Neutrophil (primary cell): Measurements from ENCODE around the gene TECPR1.

ENCODE experiments used
- H3K27ac ChIP-seq: fragments of 200-600 bp; sonication (generic); 2 replicates; pipeline ENCODE4 v1.5.1; 2016; ENCODE audit warnings: mild to moderate bottlenecking, moderate library complexity
- H3K27me3 ChIP-seq: fragments of 200-600 bp; sonication (generic); 2 replicates; pipeline ENCODE4 v1.6.0; 2016; ENCODE audit warnings: mild to moderate bottlenecking
- H3K36me3 ChIP-seq: fragments of 200-600 bp; sonication (generic); 2 replicates; pipeline ENCODE4 v1.5.1; 2017
- H3K4me1 ChIP-seq, 2 experiments: fragments of 200-600 bp in 1 of 2; sonication (generic) in 1 of 2; 1 replicate in 1 of 2; 2 replicates in 1 of 2; pipeline versions ENCODE4 v1.5.1 to v1.6.1; 2013 to 2016; ENCODE audit warnings: low read depth in 1 of 2, low read length in 1 of 2, mild to moderate bottlenecking in 1 of 2, moderate library complexity in 1 of 2; ENCODE audit not compliant: control insufficient read depth in 1 of 2, insufficient read depth in 1 of 2
- H3K4me3 ChIP-seq, 2 experiments: fragments of 200-600 bp in 1 of 2; sonication (generic) in 1 of 2; 1 replicate in 1 of 2; 2 replicates in 1 of 2; pipeline ENCODE4 v1.5.1; 2013 to 2016; ENCODE audit warnings: low read depth in 1 of 2, low read length in 1 of 2, mild to moderate bottlenecking in 1 of 2, moderate library complexity in 1 of 2
- H3K9me3 ChIP-seq: fragments of 200-600 bp; sonication (generic); 2 replicates; pipeline ENCODE4 v1.5.1; 2016
- TF ChIP-seq, protein P1 (sequence below): fragments of 200-600 bp; sonication (generic); IDR thresholded peaks from 2 replicates; pipeline ENCODE4 v1.5.1; 2016; ENCODE audit warnings: antibody characterized with exemption

The TECPR1 gene

DNA sequence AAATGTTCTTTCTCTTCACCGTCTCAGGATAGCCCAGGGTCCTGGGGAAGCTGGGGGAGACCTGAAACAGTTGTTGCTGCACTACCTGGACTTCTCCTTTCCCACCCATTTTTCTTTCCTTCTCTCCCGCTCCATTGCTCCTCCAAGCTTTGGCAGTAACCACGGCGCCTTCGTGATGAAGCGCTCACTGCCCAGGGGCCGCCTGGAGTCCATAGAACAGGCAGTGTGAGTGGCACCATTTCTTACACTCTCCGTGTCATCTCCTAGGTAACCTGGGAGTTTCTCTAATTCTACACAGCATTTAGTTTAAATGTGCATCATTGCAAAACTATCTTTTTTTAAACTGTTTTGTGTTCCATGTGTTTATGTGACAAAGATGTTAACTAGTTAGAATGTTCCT is 81.1 kb downstream of the TECPR1 start:
- Histone ChIP-seq H3K4me3 (no peak overlapping the region), H3K9me3 (no peaks in the 10 kb centered on the region), H3K27ac (no peak overlapping the region), H3K36me3 (peaks cover 55% of the 10 kb centered on the region), H3K27me3 (no peaks in the 10 kb centered on the region), H3K4me1 (peaks cover 0 to under 1% of the 10 kb centered on the region in 2 experiments)
- TF ChIP-seq, protein P1, sequence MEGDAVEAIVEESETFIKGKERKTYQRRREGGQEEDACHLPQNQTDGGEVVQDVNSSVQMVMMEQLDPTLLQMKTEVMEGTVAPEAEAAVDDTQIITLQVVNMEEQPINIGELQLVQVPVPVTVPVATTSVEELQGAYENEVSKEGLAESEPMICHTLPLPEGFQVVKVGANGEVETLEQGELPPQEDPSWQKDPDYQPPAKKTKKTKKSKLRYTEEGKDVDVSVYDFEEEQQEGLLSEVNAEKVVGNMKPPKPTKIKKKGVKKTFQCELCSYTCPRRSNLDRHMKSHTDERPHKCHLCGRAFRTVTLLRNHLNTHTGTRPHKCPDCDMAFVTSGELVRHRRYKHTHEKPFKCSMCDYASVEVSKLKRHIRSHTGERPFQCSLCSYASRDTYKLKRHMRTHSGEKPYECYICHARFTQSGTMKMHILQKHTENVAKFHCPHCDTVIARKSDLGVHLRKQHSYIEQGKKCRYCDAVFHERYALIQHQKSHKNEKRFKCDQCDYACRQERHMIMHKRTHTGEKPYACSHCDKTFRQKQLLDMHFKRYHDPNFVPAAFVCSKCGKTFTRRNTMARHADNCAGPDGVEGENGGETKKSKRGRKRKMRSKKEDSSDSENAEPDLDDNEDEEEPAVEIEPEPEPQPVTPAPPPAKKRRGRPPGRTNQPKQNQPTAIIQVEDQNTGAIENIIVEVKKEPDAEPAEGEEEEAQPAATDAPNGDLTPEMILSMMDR: no peak

DNA sequence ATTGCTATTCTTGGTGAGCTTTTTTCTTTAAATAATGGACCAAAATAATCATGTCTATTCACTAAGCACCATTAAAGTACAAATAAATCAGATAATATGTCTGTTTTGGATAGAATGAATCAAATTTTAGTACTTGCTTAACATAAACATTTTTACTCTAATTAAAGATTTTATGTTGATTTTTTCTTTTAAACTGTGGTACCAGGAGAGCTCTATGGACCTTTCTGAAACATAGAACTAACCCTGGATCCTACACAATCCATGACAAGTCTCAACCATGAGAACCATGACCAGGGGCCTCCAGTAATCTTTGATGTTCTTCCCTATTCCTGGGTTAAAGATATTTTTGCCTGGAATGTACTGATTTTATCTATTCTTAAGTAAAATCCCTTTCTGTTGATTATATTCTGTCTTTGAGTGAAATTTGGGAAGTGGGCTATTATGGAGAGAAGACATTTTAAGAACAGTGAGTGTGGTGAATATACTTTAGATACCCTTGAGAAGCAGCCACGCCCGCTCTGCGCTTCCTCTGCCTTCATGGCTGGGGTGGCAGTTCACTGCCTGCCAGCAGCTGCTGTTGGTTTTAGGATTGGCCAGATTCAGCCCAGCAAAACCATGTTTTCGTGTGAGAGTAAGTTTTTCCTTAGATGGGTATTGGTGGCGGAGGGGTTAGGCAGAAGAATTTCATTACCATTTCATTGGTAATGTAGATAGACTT is 83.0 kb downstream of the TECPR1 start:
- Histone ChIP-seq H3K36me3 (peaks cover 48% of the 10 kb centered on the region), H3K4me1 (peaks cover 0 to 5% of the 10 kb centered on the region in 2 experiments), H3K27me3 (no peaks in the 10 kb centered on the region), H3K27ac (no peak overlapping the region), H3K4me3 (no peak overlapping the region), H3K9me3 (no peaks in the 10 kb centered on the region)
- TF ChIP-seq, protein P1: no peak

DNA sequence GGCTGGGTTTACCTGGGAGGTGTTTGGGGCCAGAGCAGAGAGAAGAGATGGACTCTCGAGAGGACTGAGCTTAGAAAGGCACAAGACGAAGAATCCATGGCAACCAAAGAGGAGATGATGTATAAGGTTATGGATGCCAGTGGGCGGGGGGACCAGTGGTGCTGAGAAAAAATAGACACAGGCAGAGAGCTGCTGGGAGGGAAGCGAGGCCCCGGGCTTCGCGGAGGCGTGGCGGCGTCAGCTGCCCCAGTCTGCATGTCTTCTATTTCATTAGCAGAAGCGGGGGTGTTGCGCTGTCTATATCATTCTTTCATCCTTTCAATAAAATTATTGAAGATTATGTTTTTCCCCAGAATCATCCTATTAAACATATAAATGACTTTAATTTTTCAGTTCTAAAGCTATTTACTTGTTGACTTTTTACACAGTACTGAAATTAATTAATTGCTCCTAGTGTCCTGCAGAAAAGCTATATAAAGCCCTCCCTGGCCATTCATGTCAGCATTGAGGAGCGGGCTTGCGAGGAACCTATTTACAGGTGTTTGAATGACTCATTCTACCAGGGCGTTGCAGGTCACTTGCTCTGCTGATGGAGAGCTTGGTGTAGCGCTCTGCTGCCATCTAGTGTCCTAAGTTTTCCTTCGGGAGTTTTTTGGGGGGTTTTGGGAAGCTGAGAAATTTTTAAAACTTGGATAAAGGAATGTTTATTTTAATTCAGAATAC is 83.7 kb downstream of the TECPR1 start:
- H3K9me3 ChIP-seq: no peaks in the 10 kb centered on the region
- peaks cover 0 to 5% of the 10 kb centered on the region in 2 experiments for H3K4me1 ChIP-seq
- H3K4me3 ChIP-seq: no peak overlapping the region
- no peak overlapping the region for H3K27ac ChIP-seq
- no peaks in the 10 kb centered on the region for H3K27me3 ChIP-seq
- TF ChIP-seq, protein P1: peak; percentile 64
- peaks cover 55% of the 10 kb centered on the region for H3K36me3 ChIP-seq

DNA sequence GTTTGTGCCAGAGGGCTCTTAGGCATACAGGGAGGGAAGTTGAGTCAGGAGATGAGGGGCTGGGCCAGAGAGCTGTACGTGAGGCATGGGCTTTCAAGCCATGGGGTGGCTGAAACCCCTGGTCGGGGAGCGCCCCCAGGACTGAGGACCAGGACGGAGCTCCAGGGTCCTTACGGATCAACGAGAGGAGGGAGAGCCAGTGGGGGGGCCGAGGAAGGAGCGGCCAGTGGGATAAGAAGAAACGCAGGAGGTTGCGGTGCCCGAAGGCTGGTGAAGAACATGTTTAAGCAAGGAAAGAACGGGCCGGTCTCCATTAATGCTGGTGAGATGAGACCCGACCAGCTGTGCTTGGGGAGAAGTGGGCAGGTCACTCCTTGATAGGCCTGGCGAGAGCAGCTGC is 84.4 kb downstream of the TECPR1 start:
- no peaks in the 10 kb centered on the region for H3K27me3 ChIP-seq
- H3K27ac ChIP-seq: no peak overlapping the region
- peaks cover 56% of the 10 kb centered on the region for H3K36me3 ChIP-seq
- peaks cover 0 to 5% of the 10 kb centered on the region in 2 experiments for H3K4me1 ChIP-seq
- H3K4me3 ChIP-seq: no peak overlapping the region
- no peaks in the 10 kb centered on the region for H3K9me3 ChIP-seq
- TF ChIP-seq, protein P1: no peak

DNA sequence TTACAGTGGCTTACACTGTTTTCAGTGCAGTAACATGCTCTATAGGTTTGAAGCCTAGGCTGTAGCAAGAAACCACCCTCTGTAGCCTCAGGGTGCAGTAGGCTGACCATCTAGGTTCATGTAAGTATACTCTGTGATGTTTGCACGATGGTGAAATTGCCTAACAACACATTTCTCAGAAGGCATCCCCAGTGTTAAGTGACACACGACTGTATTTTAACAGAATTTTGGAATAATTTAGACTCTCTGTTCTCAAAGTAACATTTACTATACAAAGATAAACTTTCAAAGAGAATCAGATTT is 85.4 kb downstream of the TECPR1 start:
- Histone ChIP-seq H3K4me1 (peaks cover 0 to 5% of the 10 kb centered on the region in 2 experiments), H3K27me3 (no peaks in the 10 kb centered on the region), H3K4me3 (no peak overlapping the region), H3K36me3 (peaks cover 52% of the 10 kb centered on the region), H3K9me3 (no peaks in the 10 kb centered on the region), H3K27ac (no peak overlapping the region)
- TF ChIP-seq, protein P1: no peak
